Measurements from ENCODE around the gene GSK3A. TPM values are rescaled to one million over a fixed set of nuclear protein-coding genes. Genes with fewer than 3 reads are reported as not detected.

Gene GSK3A
- total RNA-seq, 1 experiment from 2014 or later: 44.6 TPM

DNA sequence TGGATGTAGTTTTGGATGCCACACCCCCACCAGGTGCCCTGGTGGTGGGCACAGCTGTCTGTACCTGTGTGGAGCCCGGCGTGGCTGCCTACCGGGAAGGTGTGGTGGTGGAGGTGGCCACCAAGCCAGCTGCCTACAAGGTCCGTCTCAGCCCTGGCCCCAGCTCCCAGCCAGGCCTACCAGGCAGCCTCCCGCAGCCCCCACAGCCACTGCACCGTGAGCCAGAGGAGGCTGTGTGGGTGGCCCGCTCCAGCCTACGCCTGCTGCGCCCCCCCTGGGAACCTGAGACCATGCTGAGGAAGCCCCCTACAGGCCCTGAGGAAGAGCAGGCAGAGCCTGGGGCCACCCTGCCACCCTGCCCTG, 30.1 kb upstream of the GSK3A start:
- Histone ChIP-seq H3K27ac (no peak overlapping the region), H3F3A (ENCODE audit: insufficient read depth, low read depth) (peaks cover 3% of the 10 kb centered on the region; the same call in 1 of the 2 replicates), H2AFZ (no peak overlapping the region), H3K4me2 (no peak overlapping the region), H3K9me2 (ENCODE audit: insufficient read depth) (no peaks in the 10 kb centered on the region), H3K27me3 (ENCODE audit: insufficient read depth, low read depth) (no peaks in the 10 kb centered on the region), H3K36me3 (ENCODE audit: low read depth) (no peaks in the 10 kb centered on the region; the same call in 1 of the 2 replicates), H3K4me1 (replicated peaks; ENCODE audit: insufficient read depth) (peaks cover 17% of the 10 kb centered on the region), H3K9me3 (ENCODE audit: insufficient read depth, low read depth) (no peaks in the 10 kb centered on the region), H4K20me1 (ENCODE audit: insufficient read depth) (no peaks in the 10 kb centered on the region; the same call in 1 of the 2 replicates), H3K4me3 (no peak overlapping the region), H3K79me2 (ENCODE audit: low read depth) (peaks cover 19% of the 10 kb centered on the region)
- no TSS peak for BruUV-seq (replicated peaks)
- POLR2A ChIA-PET (ENCODE audit: unreplicated experiment): no interaction called here
- no peak for TF ChIP-seq CTCF (conservative IDR thresholded peaks at IDR 0.05)
- TF ChIP-seq EZH2 (IDR thresholded peaks at IDR 0.05; ENCODE audit: low read depth): no peak
- intact Hi-C loops (cut with micrococcal nuclease; ENCODE audit: unreplicated experiment): no loop called here
- DNase-seq: no peak
- CTCF ChIA-PET: no interaction called here

DNA sequence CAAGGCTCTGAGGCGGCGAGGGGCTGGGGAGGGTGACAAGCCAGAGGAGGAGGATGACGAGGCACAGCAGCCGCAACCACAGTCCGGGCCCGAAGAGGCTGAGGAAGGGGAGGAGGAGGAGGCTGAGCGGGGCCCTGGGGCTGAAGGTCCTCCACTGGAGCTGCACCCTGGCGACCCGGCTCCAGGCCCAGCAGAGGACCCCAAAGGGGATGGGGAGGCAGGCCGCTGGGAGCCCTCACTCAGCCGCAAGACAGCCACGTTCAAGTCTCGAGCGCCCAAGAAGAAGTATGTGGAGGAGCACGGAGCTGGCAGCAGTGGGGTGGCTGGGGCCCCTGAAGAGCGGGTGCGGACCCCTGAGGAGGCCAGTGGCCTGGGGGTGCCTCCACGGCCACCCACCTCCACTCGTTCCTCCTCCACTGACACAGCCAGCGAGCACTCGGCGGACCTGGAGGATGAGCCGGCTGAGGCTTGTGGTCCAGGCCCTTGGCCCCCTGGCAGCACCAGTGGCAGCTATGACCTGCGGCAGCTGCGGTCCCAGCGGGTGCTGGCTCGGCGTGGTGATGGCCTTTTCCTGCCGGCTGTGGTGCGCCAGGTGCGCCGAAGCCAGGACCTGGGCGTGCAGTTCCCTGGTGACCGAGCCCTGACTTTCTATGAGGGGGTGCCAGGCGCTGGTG, 29.6 kb upstream of the GSK3A start:
- no peaks in the 10 kb centered on the region; the same call in 1 of the 2 replicates for H3K36me3 ChIP-seq (ENCODE audit: low read depth)
- TF ChIP-seq EZH2 (IDR thresholded peaks at IDR 0.05; ENCODE audit: low read depth): no peak
- no peak for TF ChIP-seq CTCF (conservative IDR thresholded peaks at IDR 0.05)
- no peak overlapping the region for H3K27ac ChIP-seq
- H3K4me3 ChIP-seq: no peak overlapping the region
- CTCF ChIA-PET: no interaction called here
- no peak overlapping the region for H3K4me2 ChIP-seq
- no peaks in the 10 kb centered on the region; the same call in 1 of the 2 replicates for H3F3A ChIP-seq (ENCODE audit: insufficient read depth, low read depth)
- DNase-seq: no peak
- no peaks in the 10 kb centered on the region for H3K9me3 ChIP-seq (ENCODE audit: insufficient read depth, low read depth)
- intact Hi-C loops (cut with micrococcal nuclease; ENCODE audit: unreplicated experiment): no loop called here
- BruUV-seq (replicated peaks): no TSS peak
- no peaks in the 10 kb centered on the region for H3K27me3 ChIP-seq (ENCODE audit: insufficient read depth, low read depth)
- H2AFZ ChIP-seq: no peak overlapping the region
- POLR2A ChIA-PET (ENCODE audit: unreplicated experiment): no interaction called here
- peaks cover 20% of the 10 kb centered on the region for H3K4me1 ChIP-seq (replicated peaks; ENCODE audit: insufficient read depth)
- H3K79me2 ChIP-seq (ENCODE audit: low read depth): peaks cover 19% of the 10 kb centered on the region
- H4K20me1 ChIP-seq (ENCODE audit: insufficient read depth): no peaks in the 10 kb centered on the region; the same call in 1 of the 2 replicates
- H3K9me2 ChIP-seq (ENCODE audit: insufficient read depth): no peaks in the 10 kb centered on the region

- H3K27me3 ChIP-seq (ENCODE audit: insufficient read depth, low read depth): no peaks in the 10 kb centered on the region
- H3F3A ChIP-seq (ENCODE audit: insufficient read depth, low read depth): no peaks in the 10 kb centered on the region; the same call in 1 of the 2 replicates
- intact Hi-C loops (cut with micrococcal nuclease; ENCODE audit: unreplicated experiment): no loop called here
- H3K27ac ChIP-seq: no peak overlapping the region
- H3K4me3 ChIP-seq: no peak overlapping the region
- no peaks in the 10 kb centered on the region for H3K9me3 ChIP-seq (ENCODE audit: insufficient read depth, low read depth)
- no peak overlapping the region for H2AFZ ChIP-seq
- DNase-seq: no peak
- no peak for TF ChIP-seq CTCF (conservative IDR thresholded peaks at IDR 0.05)
- no peak for TF ChIP-seq EZH2 (IDR thresholded peaks at IDR 0.05; ENCODE audit: low read depth)
- no peaks in the 10 kb centered on the region for H3K36me3 ChIP-seq (ENCODE audit: low read depth)
- H3K79me2 ChIP-seq (ENCODE audit: low read depth): peaks cover 19% of the 10 kb centered on the region
- no peaks in the 10 kb centered on the region; the same call in 1 of the 2 replicates for H4K20me1 ChIP-seq (ENCODE audit: insufficient read depth)
- BruUV-seq (replicated peaks): no TSS peak
- CTCF ChIA-PET: no interaction called here
- H3K4me1 ChIP-seq (replicated peaks; ENCODE audit: insufficient read depth): peaks cover 20% of the 10 kb centered on the region
- H3K9me2 ChIP-seq (ENCODE audit: insufficient read depth): no peaks in the 10 kb centered on the region
- POLR2A ChIA-PET (ENCODE audit: unreplicated experiment): interaction anchor here (1.4 kb wide), 1 partner anchor 28 kb away, joined by 7 read pairs; the partner anchor contains the start of gene GSK3A
- H3K4me2 ChIP-seq: 0 out of 2 replicates have a peak overlapping the region, but pooled peaks have one; percentile 98
Measured at GRCh38 chr19:42271045-42271419, 28.6 kb upstream of the GSK3A start.
